Ecto neural progenitor cell (in vitro differentiated cells): Measurements from ENCODE around the gene FOSB.
"Not testable (repeated sequence)": the region's sequence is repeated elsewhere in the genome, so short reads cannot be mapped to it uniquely, and the experiment has no call there.

Experiments used
- DNase-seq: peaks from one replicate; pipeline ENCODE4 v3.0.0-alpha.2; 2018; ENCODE audit warnings: low spot score

FOSB gene

GRCh38 chr19:45467456-45468158 lies at the start of gene FOSB:
Gene FOSB (plus strand): TSS chr19:45467996. CDS start chr19:45468587, 591 bp downstream.
- DNase-seq = peak; percentile 98

- no peak for DNase-seq
Measured at GRCh38 chr19:45418802-45419201, 49.0 kb upstream of the FOSB start.

GRCh38 chr19:45419396-45419795 lies 48.4 kb upstream of the FOSB start:
- DNase-seq = no peak

- no peak for DNase-seq
Measured at GRCh38 chr19:45419895-45420294, 47.9 kb upstream of the FOSB start.

- no peak for DNase-seq
Measured at GRCh38 chr19:45420356-45420755, 47.4 kb upstream of the FOSB start.

GRCh38 chr19:45420871-45421270 lies 46.9 kb upstream of the FOSB start:
- DNase-seq = no peak

GRCh38 chr19:45421947-45422498 lies 45.8 kb upstream of the FOSB start:
- no peak for DNase-seq

GRCh38 chr19:45423033-45423588 lies 44.7 kb upstream of the FOSB start:
- no peak for DNase-seq

- DNase-seq = peak; percentile 98
Measured at GRCh38 chr19:45423589-45424190, 44.1 kb upstream of the FOSB start, which contains the start of gene ERCC1. Gene ERCC1 (minus strand): TSS chr19:45423917. CDS start chr19:45423374, 543 bp downstream.

- peak; percentile 62 for DNase-seq
Measured at GRCh38 chr19:45424191-45425058, 43.4 kb upstream of the FOSB start.

GRCh38 chr19:45428384-45429231 lies 39.2 kb upstream of the FOSB start:
- peak; percentile 81 for DNase-seq

GRCh38 chr19:45429896-45430295 lies 37.9 kb upstream of the FOSB start:
- not testable (repeated sequence) for DNase-seq

GRCh38 chr19:45431008-45431407 lies 36.8 kb upstream of the FOSB start:
- not testable (repeated sequence) for DNase-seq

- DNase-seq = not testable (repeated sequence)
Measured at GRCh38 chr19:45432543-45432942, 35.3 kb upstream of the FOSB start.

GRCh38 chr19:45437328-45437727 lies 30.5 kb upstream of the FOSB start:
- DNase-seq = no peak

- DNase-seq = no peak
Measured at GRCh38 chr19:45439190-45439568, 28.6 kb upstream of the FOSB start.

GRCh38 chr19:45439569-45440258 lies 28.1 kb upstream of the FOSB start:
- peak; percentile 85 for DNase-seq

GRCh38 chr19:45440259-45440638 lies 27.5 kb upstream of the FOSB start:
- no peak for DNase-seq

- DNase-seq = peak; percentile 66
Measured at GRCh38 chr19:45440873-45441654, 26.7 kb upstream of the FOSB start.

- no peak for DNase-seq
Measured at GRCh38 chr19:45442408-45442777, 25.4 kb upstream of the FOSB start.
